Heart right ventricle (tissue), 16 donors: ENCODE results near the gene SLC35F3. TPM values are rescaled to one million over a fixed set of nuclear protein-coding genes. Genes with fewer than 3 reads are reported as not detected.

ENCODE experiments used
- ATAC-seq, 8 donors: fragments of 200-7000 bp; cut with Tn5 transposase; one replicate each; pipeline ENCODE4 v1.9.1; 2020; ENCODE audit warnings: mild to moderate bottlenecking in 8 of 8, moderate library complexity in 8 of 8, moderate number of reproducible peaks in 1 of 8
- DNase-seq, 2 donors: peaks; one replicate each; pipeline ENCODE4 v3.0.0-alpha.2; 2020
- H3K27ac ChIP-seq, 10 donors: fragments of 200-600 bp; sonication (generic) in 2 of 10; one replicate each; pipeline versions ENCODE4 v1.5.0 to v1.8.0; 2020 to 2022; ENCODE audit warnings: mild to moderate bottlenecking in 3 of 10
- H3K27me3 ChIP-seq, 7 donors: fragments of 200-600 bp; one replicate each; pipeline ENCODE4 v1.8.0; 2021 to 2022; ENCODE audit warnings: mild to moderate bottlenecking in 2 of 7
- H3K36me3 ChIP-seq, 9 donors: fragments of 200-600 bp; sonication (generic) in 1 of 9; one replicate each; pipeline versions ENCODE4 v1.5.0 to v1.8.0; 2020 to 2022; ENCODE audit warnings: mild to moderate bottlenecking in 2 of 9
- H3K4me1 ChIP-seq, 9 donors: fragments of 200-600 bp; sonication (generic) in 1 of 9; one replicate each; pipeline versions ENCODE4 v1.5.0 to v1.8.0; 2020 to 2022; ENCODE audit warnings: mild to moderate bottlenecking in 4 of 9
- H3K4me3 ChIP-seq, 10 donors: fragments of 200-600 bp; sonication (generic) in 2 of 10; one replicate each; pipeline versions ENCODE4 v1.5.0 to v1.8.0; 2020 to 2022; ENCODE audit warnings: mild to moderate bottlenecking in 7 of 10, moderate library complexity in 2 of 10
- H3K9me3 ChIP-seq, 11 donors: fragments of 200-600 bp in 10 of 11; sonication (generic) in 2 of 11; one replicate each; pipeline versions ENCODE4 v1.5.0 to v1.8.0; 2013 to 2022; ENCODE audit warnings: mild to moderate bottlenecking in 2 of 11, control low read depth in 1 of 11, moderate library complexity in 1 of 11
- CTCF ChIP-seq, 9 donors: fragments of 200-600 bp; sonication (generic) in 2 of 9; IDR thresholded peaks; one replicate each; pipeline versions ENCODE4 v1.5.0 to v1.8.0; 2021 to 2022; ENCODE audit warnings: antibody characterized with exemption in 9 of 9, mild to moderate bottlenecking in 5 of 9, moderate library complexity in 1 of 9
- WGBS, 2 donors: extraction: QIAGEN DNeasy Blood & Tissue Kit; methylation state at CpG; one replicate each; pipeline ENCODE4 v1.1.7; 2013; ENCODE audit warnings: inconsistent platforms in 1 of 2; 5-methylcytosine and 5-hydroxymethylcytosine counted together
- intact Hi-C, 10 donors: fragments of 100-400 bp; cut with DNase I; formaldehyde crosslinking; loops; one replicate each; pipeline versions ENCODE4 v1.11.1 to v1.14.2; 2022
- polyA plus RNA-seq, 2 donors: library from polyadenylated mRNA; stranded (reverse); fragments of 200-250 nt; gene quantifications; one replicate each; pipeline ENCODE4 v1.2.3, GENCODE V29; 2013
- total RNA-seq, 10 donors: library from RNA; stranded (reverse); fragmentation: NEBNext Ultra II Directional in 3 of 10; extraction: Animal tissue kit (Norgen Biotek cat#: 25700) in 3 of 10; gene quantifications; one replicate each; pipeline versions ENCODE4 v1.2.1 to v1.2.4, GENCODE V29; 2021 to 2023
- donor health status: Arrhythmogenic right ventricular cardiomyopathy.
- donor health status: ischemic (EF 13 %, LVEDD 7.1; RV severe dilation, severe dysfunction).
- donor health status: healthy with polysubstance abuse.
- donor health status: DM: no; HTN: yes; CAD: no.
- donor health status: DM: no; HTN: no; CAD: no.
- donor health status: ischemic (EF 25% LVEDD 6.9; RV normal size, moderate dysfunction).
- donor health status: ischemic (EF 25% LVEDD 5.7; RV mildly dilated, moderate dysfunction).
- donor health status: healthy.
- donor health status: DM: yes; HTN: yes; CAD: no.
- donor health status: Ischemic cardiomyopathy.
- donor health status: ischemic (EF 35%, LVEDD 5.7; RV mildly dilated, moderate dysfunction).
- donor health status: nonischemic (EF 11% LVEDD 7.7; RV severe dilation, severe dysfunction).
- donor health status: DM: yes; HTN: yes; CAD: no.
- donor health status: PGD.
- donor health status: ischemic (EF 29% LVEDD 5.4; RV normal size, mild dysfunction).
- donor health status: nonischemic (EF 23%, LVEDD 6.1; RV moderate dilation, normal function).

The SLC35F3 gene
- total and polyA plus RNA-seq, 12 donors: 0.04 to 0.09 (median 0.09) TPM; not detected in 9

- Histone ChIP-seq H3K36me3 (no peaks in the 10 kb centered on the region), H3K27ac (no peak overlapping the region), H3K4me3 (no peak overlapping the region), H3K4me1 (peaks cover 0 to 15% (median 0%) of the 10 kb centered on the region in 9 donors), H3K9me3 (peaks cover 0 to 4% (median 0%) of the 10 kb centered on the region in 11 donors), H3K27me3 (peaks cover 0 to 40% (median 0%) of the 10 kb centered on the region in 7 donors)
- TF ChIP-seq CTCF (IDR thresholded peaks at IDR 0.05): no peak
- intact Hi-C loops: no loop called here
- ATAC-seq: no peak
- DNase-seq: no peak
- 76 to 83% methylated on average over 4 of the region's 4 CpGs for WGBS, 2 donors
Measured at GRCh38 chr1:234330843-234331215, 426.4 kb downstream of the SLC35F3 start.

- Histone ChIP-seq H3K36me3 (no peaks in the 10 kb centered on the region), H3K9me3 (peaks cover 0 to 11% (median 6%) of the 10 kb centered on the region in 11 donors), H3K27me3 (peaks cover 0 to 34% (median 0%) of the 10 kb centered on the region in 7 donors), H3K27ac (no peak overlapping the region), H3K4me3 (no peak overlapping the region), H3K4me1 (peaks cover 0 to 10% (median 0%) of the 10 kb centered on the region in 9 donors)
- intact Hi-C loops: no loop called here
- no peak for TF ChIP-seq CTCF (IDR thresholded peaks at IDR 0.05)
- WGBS, 2 donors: 73 to 78% methylated on average over 2 of the region's 2 CpGs
- no peak for DNase-seq
- no peak for ATAC-seq
Measured at GRCh38 chr1:234331507-234331906, 427.0 kb downstream of the SLC35F3 start.

GRCh38 chr1:234336359-234336758, 431.9 kb downstream of the SLC35F3 start:
- no peak for ATAC-seq
- Histone ChIP-seq H3K36me3 (no peaks in the 10 kb centered on the region), H3K4me3 (no peak overlapping the region), H3K4me1 (peaks cover 0 to under 1% (median 0%) of the 10 kb centered on the region in 9 donors), H3K27ac (no peak overlapping the region), H3K27me3 (peaks cover 0 to 20% (median 0%) of the 10 kb centered on the region in 7 donors), H3K9me3 (peaks cover 0 to 53% (median 21%) of the 10 kb centered on the region in 11 donors)
- intact Hi-C loops: no loop called here
- no peak for DNase-seq
- WGBS, 2 donors: 75 to 83% methylated on average over 2 of the region's 2 CpGs
- no peak for TF ChIP-seq CTCF (IDR thresholded peaks at IDR 0.05)

- intact Hi-C loops: no loop called here
- no peak for DNase-seq
- Histone ChIP-seq H3K4me3 (no peak overlapping the region), H3K27ac (no peak overlapping the region), H3K4me1 (no peaks in the 10 kb centered on the region), H3K36me3 (no peaks in the 10 kb centered on the region), H3K9me3 (peaks cover 0 to 53% (median 21%) of the 10 kb centered on the region in 11 donors), H3K27me3 (peaks cover 0 to 11% (median 0%) of the 10 kb centered on the region in 7 donors)
- no peak for TF ChIP-seq CTCF (IDR thresholded peaks at IDR 0.05)
- WGBS, 2 donors: 92 to 95% methylated on average over 1 of the region's 1 CpG
- no peak for ATAC-seq
Measured at GRCh38 chr1:234337233-234337632, 432.8 kb downstream of the SLC35F3 start.
